ENCODE results near the gene BAD. TPM values are rescaled to one million over a fixed set of nuclear protein-coding genes. Genes with fewer than 3 reads are reported as not detected.
A peak's percentile ranks its signal among the peaks of the same experiment; 100 is the strongest.

The BAD gene
- total and polyA plus RNA-seq, 2 donors (not counting 1 experiment from before 2014, with no cell fraction given) = 24.0 to 39.1 TPM

DNA sequence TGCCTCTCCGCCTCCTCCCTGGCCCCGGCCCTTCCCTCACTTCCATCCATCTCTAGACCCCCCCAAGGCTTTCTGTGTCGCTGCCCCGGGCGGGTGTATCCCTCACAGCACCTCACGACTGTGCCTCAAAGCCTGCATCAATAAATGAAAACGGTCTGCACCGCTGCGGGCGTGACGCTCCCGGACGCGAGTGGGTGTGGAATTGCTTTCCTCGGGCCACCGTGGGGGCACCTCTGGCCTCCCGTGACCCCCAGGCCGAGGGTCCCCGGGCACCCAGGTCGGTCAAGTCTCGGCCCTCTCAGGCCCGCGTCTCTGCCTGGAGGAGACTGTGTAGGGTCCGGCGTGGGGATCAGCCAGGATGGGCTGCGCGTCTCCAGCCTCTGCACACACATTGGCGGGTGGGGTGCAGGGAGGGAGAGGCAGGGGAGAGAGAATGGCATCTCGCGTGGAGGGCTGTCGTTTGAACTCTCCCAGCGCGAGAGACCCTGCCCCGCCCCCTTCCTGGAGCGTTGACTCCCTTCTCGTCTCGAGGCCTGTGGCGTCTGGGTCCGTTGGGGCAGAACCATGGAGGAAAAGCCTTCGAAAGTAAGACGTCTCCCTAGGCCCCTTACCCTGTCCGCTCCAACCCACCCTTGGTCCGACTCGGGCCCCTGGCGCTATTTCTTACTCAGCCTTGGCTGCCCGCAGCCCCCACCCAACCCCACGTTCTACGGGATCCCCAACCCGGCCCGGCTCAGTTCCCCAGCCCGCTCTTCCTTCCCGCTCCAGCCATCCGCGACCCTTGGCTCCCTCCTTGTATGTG is 15.6 kb upstream of the BAD start, which contains the start of gene CATSPERZ:
TSS of gene CATSPERZ (plus strand) at position 512 of the 802 bp plus-strand sequence. CDS start at position 565, 53 bp downstream.
- no peaks in the 10 kb centered on the region for H3K79me2 ChIP-seq (ENCODE audit: control insufficient read depth, insufficient read depth, low read length)

More for the DNA sequence above, 15.6 kb upstream of the BAD start, which contains the start of gene CATSPERZ:
- peak within 1 kb of the TSS; percentile 50 for H3K27ac Mint-ChIP-seq
- intact Hi-C loops (cut with micrococcal nuclease) = loop anchor here (10.0 kb wide), 1 partner anchor 465 kb away; the partner anchor contains the start of gene MARK2
- Histone ChIP-seq H3K4me2 (replicated peaks; ENCODE audit: low read depth, low read length, poor library complexity, severe bottlenecking) (peak within 1 kb of the TSS; percentile 85), H3K27ac (ENCODE audit: low read length in 2 of 2) (no peak within 1 kb of the TSS), H3K4me1 (ENCODE audit: control insufficient read depth in 2 of 2, insufficient read depth in 2 of 2, low read length in 2 of 2) (peaks cover 40 to 43% of the 10 kb centered on the region in 2 donors), H3K27me3 (replicated peaks in 1 of 4; ENCODE audit: control extremely low read depth in 1 of 4, control insufficient read depth in 3 of 4, insufficient read depth in 4 of 4, low read length in 3 of 4) (peaks cover 0 to 76% (median 50%) of the 10 kb centered on the region in 4 experiments), H3K36me3 (replicated peaks in 1 of 2; ENCODE audit: control extremely low read depth in 1 of 2, control insufficient read depth in 1 of 2, extremely low read depth in 1 of 2, insufficient read depth in 2 of 2, low read length in 1 of 2) (no peaks in the 10 kb centered on the region), H2AFZ (ENCODE audit: insufficient read depth, low read depth, low read length, poor library complexity, severe bottlenecking) (peak within 1 kb of the TSS; percentile 33), H4K20me1 (ENCODE audit: control insufficient read depth, insufficient read depth, low read length, poor library complexity, severe bottlenecking) (peaks cover 16% of the 10 kb centered on the region), H3K4me3 (ENCODE audit: control extremely low read depth in 1 of 5, extremely low read depth in 1 of 5, insufficient read depth in 1 of 5, low read depth in 2 of 5, low read length in 4 of 5) (peak within 1 kb of the TSS; percentile 5 to 52 (median 30)), H3K9ac (ENCODE audit: low read length) (peak within 1 kb of the TSS; percentile 54), H3K9me3 (ENCODE audit: control extremely low read depth in 1 of 3, control insufficient read depth in 2 of 3, insufficient read depth in 1 of 3, low read length in 2 of 3) (peaks cover 0 to 31% (median 0%) of the 10 kb centered on the region in 3 donors)
- ATAC-seq (ENCODE audit: low read depth) = no peak
- CTCF ChIA-PET = interaction anchor here (0.7 to 5.8 kb wide), 25 partner anchors 10 to 463 kb away, joined by 3 to 243 read pairs (median 7); partner anchors contain the start of genes BAD, FERMT3, GPR137 and KCNK4
- no peak for DNase-seq
- H3K4me1 Mint-ChIP-seq = peaks cover 29% of the 10 kb centered on the region
- peak; percentile 38 for TF ChIP-seq EZH2 (IDR thresholded peaks at IDR 0.05; ENCODE audit: borderline replicate concordance, insufficient read depth, low read depth, low read length, poor library complexity, severe bottlenecking)
- TF ChIP-seq, protein P1, sequence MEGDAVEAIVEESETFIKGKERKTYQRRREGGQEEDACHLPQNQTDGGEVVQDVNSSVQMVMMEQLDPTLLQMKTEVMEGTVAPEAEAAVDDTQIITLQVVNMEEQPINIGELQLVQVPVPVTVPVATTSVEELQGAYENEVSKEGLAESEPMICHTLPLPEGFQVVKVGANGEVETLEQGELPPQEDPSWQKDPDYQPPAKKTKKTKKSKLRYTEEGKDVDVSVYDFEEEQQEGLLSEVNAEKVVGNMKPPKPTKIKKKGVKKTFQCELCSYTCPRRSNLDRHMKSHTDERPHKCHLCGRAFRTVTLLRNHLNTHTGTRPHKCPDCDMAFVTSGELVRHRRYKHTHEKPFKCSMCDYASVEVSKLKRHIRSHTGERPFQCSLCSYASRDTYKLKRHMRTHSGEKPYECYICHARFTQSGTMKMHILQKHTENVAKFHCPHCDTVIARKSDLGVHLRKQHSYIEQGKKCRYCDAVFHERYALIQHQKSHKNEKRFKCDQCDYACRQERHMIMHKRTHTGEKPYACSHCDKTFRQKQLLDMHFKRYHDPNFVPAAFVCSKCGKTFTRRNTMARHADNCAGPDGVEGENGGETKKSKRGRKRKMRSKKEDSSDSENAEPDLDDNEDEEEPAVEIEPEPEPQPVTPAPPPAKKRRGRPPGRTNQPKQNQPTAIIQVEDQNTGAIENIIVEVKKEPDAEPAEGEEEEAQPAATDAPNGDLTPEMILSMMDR (IDR thresholded peaks at IDR 0.05) = no peak
- peak within 1 kb of the TSS; percentile 87 for H3K4me3 Mint-ChIP-seq
- peaks cover 44% of the 10 kb centered on the region for H3K27me3 Mint-ChIP-seq
- WGBS (ENCODE audit: insufficient coverage) = 4% methylated on average over 48 of the region's 54 CpGs
- POLR2A ChIA-PET = interaction anchor here (0.8 kb wide), 1 partner anchor 14 kb away, joined by 5 read pairs; the partner anchor contains the start of gene GPR137
- no peaks in the 10 kb centered on the region for H3K9me3 Mint-ChIP-seq (ENCODE audit: insufficient read depth)

All from B cell (primary cell).